Daoy (cell line): Measurements from ENCODE around the gene CLIC3. TPM values are rescaled to one million over a fixed set of nuclear protein-coding genes. Genes with fewer than 3 reads are reported as not detected.

Source experiments
- DNase-seq: peaks from one replicate; pipeline ENCODE4 v3.0.0-alpha.2; 2015; ENCODE audit warnings: low read depth
- total RNA-seq: library from RNA; depleted of rRNA; stranded (reverse); fragments of >200 nt; shearing (Covaris generic); gene quantifications from 2 replicates; pipeline ENCODE4 v1.2.3, GENCODE V29; 2014

CLIC3 gene
- total RNA-seq, 1 experiment from 2014 or later: 3.9 TPM

GRCh38 chr9:136964171-136964689, 32.1 kb downstream of the CLIC3 start:
- no peak for DNase-seq

DNA sequence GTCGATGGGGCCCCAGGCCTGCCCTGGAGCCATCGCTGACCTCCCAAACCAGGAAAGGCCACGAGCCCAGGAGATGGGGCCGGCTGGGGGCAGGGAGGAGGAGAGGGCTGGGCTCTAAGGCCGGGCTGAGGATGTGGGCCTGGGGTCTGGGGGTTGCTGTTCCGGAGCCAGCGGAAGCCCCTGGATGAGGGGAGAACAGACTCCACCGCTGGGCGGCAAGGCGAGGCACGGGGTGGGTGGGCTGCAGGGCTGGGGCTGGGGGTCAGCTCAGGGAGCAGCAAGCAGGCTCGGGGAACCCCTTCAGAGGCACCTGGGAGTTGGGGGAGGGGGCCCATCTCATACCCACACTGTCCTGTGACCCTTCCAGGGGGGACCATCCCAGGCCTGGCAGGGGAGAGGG, 32.6 kb downstream of the CLIC3 start:
- DNase-seq: no peak

- DNase-seq: no peak
Measured at GRCh38 chr9:136963341-136963740, 33.0 kb downstream of the CLIC3 start.

- no peak for DNase-seq
Measured at GRCh38 chr9:136962701-136963248, 33.6 kb downstream of the CLIC3 start.

- no peak for DNase-seq
Measured at GRCh38 chr9:136962163-136962562, 34.2 kb downstream of the CLIC3 start.

DNA sequence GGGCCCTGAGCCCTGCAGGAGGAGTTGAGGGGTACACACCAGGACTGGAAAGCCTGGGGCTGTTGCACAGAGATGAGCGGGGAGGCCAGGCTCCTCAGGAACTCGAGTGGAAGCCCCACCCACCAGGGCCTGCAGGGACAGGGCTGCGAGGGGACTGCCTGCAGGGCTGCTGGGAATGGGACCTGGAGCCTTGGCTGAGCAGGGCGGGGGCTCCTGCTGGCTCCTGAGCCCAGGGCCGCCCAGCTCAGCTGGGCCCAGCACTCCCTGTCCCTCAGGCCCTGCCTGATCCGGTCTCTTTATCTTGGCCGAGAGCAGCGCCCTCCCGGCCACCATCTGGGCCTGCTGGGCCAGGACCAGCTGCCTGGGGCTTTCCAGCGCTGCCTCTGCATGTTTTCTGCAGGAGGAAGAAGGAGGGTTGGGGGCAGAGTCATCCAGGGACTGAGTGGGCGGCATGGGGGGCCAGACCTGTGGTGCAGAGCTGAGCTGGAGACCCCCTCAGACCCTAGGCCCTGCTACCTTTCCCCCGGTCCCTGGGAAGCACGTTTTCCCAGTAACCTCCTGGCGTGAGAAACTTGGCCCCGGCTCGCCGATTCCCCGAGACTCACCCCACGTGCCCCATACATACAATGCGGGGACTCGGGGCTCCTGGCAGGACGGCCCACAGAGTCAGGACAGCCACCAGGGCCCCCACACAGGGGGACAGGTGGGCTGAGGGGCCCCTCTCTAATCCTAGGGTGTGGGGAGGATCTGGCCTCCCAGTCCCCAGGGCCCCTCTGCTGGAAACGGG, 34.9 kb downstream of the CLIC3 start:
- DNase-seq: no peak

GRCh38 chr9:136960938-136961275, 35.5 kb downstream of the CLIC3 start:
- no peak for DNase-seq

DNA sequence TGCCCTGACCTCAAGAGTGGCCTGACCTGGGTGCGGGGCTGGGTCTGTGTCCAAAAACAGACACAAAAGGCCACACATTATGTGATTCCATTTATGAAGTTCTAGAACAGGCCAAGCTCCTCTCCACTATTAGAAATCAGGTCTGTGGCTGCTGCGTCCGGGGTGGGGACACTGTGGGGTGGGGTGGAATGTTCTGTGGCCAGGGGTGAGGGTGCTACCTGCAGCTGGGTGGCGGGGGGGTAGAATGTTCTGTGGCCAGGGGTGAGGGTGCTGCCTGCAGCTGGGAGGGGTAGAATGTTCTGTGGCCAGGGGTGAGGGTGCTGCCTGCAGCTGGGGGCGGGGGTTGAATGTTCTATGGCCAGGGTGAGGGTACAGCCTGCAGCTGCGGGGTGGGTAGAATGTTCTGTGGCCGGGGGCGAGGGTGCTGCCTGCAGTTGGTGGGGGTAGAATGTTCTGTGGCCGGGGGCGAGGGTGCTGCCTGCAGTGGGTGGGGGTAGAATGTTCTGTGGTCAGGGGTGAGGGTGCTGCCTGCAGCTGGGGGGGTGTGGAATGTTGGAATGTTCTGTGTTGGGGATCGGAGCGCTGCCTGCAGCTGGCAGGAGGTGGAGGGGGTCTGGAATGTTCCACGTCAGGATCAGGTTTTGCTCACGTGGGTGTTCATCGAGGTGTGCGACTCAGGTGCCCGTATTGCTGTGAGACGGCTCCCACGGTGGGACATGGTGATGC, 36.0 kb downstream of the CLIC3 start:
- DNase-seq: no peak

GRCh38 chr9:136958898-136959850, 37.2 kb downstream of the CLIC3 start:
- DNase-seq: no peak

GRCh38 chr9:136958473-136958872, 37.9 kb downstream of the CLIC3 start:
- DNase-seq: no peak

GRCh38 chr9:136957901-136958300, 38.5 kb downstream of the CLIC3 start:
- DNase-seq: no peak

DNA sequence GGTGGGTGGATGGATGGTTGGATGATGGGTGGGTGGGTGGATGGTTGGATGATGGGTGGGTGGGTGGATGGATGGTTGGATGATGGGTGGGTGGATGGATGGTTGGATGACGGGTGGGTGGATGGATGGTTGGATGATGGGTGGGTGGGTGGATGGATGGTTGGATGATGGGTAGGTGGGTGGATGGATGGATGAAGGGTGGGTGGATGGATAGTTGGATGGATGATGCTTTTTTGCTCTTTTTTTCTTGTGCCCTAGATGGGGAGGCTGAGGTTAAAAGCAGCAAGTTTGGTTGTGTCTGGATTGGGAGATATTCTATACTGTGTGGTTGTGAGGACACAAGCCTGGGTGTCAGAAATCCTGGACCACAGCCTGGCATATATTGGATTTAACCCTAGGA, 38.9 kb downstream of the CLIC3 start:
- DNase-seq: no peak

GRCh38 chr9:136956604-136957003, 39.8 kb downstream of the CLIC3 start:
- DNase-seq: no peak

GRCh38 chr9:136955943-136956335, 40.4 kb downstream of the CLIC3 start:
- DNase-seq: no peak

DNA sequence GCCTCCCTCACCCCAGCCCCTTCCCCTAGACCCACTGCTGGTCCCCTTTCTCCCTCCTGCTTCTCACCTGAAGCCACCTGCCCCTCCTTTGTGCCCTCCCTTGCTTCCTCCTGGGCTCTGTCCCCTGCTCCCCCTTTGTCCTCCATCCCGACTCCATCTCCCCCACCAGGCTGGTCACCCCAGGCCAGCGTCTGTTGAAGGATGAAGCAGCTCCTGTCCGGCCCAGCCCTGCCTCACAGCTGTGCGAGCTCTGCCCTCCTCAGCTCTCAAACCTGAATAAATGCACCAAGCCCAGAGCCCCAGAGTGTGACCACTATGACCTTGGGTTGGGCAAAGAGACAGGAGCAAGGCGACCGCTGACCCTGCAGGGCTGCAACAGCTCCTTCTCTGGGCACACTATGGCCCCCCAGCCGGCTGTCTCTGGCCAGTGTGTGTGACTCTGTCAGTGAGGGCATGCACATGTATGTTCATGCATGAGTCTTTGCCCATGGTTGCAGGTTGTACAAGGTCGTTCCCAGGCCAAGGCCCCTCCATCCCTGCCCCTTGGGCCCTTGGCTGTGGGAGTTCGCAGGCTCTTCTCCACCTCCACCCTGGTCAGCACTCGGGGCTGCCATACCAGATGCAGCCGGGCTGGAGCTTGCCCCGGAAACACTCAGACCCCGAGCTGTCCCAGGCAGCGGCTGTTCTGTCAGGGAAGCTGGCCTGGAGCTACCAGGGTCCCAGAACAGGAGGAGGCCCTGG, 41.0 kb downstream of the CLIC3 start:
- DNase-seq: no peak

DNA sequence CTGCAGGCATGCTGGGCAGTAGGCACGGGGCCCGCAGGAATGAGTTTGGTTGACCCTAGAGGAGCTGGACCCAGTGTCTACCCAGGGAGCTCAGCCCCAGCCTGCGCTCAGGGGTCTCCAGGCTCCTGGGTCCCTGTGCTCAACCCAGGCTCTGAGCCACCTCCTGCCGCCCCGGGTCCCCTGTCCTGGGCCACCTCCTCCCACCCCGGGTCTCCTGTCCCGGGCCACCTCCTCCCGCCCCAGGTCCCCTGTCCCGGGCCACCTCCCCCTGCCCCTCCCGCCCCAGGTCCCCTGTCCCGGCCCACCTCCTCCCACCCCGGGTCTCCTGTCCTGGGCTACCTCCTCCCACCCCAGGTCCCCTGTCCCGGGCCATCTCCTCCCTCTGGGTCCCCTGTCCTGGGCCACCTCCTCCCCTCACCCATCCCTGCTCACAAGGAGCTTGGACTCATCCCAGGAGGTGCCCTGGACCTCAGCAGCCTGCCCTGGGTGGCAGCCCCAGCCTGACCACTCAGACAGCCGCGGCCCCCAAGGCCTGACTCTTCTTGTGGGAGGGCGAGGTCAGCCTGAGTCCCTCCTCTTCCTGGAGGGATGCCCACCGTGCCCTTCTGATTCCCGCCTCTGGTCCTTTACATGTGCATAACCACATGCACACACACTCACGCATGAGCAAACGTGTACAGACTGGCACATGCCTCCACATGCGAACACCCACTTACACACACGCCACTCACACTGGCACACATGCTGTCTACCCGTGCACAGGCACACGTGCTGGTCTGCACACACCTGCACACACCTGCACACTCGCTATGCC, 41.9 kb downstream of the CLIC3 start:
- DNase-seq: no peak

- no peak for DNase-seq
Measured at GRCh38 chr9:136953771-136954269, 42.5 kb downstream of the CLIC3 start.

DNA sequence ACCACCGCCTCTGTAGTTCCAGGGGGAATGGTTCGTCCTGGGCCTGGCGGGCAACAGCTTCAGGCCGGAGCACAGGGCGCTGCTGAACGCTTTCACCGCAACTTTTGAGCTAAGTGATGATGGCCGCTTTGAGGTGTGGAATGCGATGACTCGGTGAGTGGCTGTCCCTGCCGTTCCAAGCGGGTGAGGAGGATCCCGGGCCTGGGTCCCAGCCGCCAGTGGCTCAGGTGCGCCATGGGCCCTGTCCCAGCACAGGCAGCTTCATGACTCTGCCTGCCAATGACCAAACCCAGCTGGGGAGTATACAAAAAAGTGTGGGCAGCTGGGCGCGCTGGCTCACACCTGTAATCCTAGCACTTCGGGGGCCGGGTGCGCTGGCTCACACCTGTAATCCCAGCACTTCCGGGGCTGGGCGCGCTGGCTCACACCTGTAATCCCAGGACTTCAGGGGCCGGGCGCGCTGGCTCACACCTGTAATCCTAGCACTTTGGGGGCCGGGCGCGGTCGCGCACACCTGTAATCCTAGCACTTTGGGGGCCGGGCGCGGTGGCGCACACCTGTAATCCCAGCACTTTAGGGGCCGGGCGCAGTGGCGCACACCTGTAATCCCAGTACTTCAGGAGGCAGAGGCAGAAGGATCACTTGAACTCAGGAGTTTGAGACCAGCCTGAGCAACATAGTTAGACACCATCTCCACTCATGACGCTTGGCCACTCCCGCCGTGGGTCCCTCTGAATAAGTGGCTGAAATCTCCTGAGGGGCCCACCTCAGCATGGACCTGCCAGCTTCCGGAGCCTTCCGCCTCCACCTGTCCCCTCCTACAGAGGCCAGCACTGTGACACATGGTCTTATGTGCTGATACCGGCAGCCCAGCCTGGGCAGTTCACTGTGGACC, 43.2 kb downstream of the CLIC3 start:
- no peak for DNase-seq

DNA sequence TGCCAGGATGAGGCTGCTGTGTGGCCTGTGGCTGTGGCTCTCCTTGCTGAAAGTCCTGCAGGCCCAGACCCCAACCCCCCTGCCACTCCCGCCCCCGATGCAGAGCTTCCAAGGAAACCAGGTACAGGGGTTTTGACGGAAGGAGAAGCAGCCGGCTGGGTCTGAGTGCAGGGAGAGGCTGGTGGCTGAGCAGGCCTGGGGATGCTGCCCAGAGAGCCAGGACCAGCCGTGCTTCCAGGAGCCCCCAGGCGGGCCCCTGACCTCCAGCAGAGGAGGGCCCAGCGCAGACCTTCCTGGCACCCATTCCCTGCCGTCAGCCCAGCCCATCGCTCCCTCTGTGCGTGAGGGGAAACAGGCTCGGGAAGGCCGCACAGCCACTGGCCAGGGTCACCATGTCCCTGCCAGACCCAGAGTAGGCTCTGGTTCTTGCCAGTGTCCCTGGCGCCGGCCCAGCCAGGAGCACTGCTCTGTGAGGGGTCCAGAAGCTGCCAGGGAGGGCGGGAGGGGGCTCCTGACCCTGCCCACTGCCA, 44.0 kb downstream of the CLIC3 start:
- DNase-seq: no peak
